ENCODE results near the gene CKMT2.

The CKMT2 gene

DNA sequence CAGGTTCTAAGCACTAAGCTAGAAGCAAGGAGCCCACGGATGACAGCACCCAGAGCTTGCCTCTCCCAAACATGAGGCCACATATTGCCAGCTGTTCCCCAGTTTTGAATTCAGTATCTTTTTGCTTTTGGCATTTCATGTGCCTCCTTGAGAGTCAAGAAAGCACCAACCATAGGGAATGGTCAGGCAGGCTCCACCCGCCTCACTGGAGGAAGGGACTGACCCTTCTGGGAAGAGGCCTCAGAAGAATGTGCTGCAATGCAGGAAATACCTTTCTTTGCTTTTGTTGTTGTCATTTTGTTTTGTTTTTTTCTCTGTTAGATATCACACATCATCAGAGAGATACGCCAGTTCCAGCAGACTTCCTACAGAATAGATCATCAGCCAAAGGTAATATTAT, 13.7 kb upstream of the CKMT2 start:
- DNase-seq, result no peak

DNA sequence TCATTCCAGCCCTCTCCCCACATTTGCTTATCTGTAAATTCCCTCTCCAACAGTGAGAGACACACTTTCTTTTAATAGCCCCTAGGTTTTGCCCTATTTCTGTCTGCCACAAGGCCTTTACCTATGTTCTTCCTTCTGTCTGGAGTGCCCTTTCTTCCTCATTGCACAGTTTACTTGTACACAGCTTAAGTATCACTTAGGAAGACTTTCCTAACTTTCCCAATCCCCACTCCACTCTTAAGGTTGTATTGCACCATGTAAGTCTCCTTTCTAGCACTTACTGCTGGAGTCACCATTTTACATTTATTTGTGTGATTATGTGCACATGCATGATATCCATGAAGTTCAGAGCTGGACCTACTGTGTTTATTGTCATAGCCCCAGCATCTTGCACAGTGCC, 10.8 kb upstream of the CKMT2 start:
- DNase-seq, result no peak

DNA sequence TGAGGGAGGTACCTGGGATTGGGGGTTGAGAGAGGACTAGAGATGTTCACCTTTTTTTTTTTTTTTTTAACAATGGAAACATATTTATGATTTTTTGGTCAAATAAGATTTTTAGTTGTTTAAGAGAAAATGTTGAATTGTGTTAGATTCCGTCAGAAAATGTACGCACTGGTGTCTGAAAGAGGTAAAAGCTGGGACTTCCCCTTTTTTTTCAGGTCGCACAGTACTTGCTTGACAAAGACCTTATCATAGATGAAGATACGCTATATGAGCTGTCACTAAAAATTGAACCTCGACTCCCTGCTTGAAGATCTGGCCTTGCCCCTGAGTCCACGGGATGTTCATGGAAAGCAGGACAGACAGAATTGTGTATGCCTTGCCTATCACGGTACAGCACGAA, 7.7 kb upstream of the CKMT2 start:
- DNase-seq, result no peak

DNA sequence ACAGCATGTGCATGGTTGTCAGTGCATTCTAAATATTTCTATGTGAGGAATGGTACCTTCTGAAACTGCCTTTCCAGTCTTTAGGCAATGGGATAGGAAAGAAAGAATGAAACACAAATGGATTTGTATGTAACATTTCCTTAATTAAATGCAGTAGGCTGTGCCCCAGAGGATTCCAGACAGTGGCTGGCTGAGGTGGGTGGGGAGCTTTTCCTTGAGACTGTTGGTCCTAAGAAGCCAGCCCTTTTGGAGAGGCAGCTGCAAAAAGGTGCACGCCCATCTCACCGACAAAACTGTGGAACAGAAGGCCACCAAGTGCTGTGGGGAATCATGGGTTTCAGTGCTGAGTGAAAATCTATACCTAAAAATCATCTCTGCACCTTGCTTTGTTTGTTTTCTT, 6.8 kb upstream of the CKMT2 start:
- DNase-seq, result no peak

GRCh38 chr5:81226949-81227348, 6.2 kb upstream of the CKMT2 start:
- no peak for DNase-seq

- DNase-seq, result no peak
These were observed 5.0 kb upstream of the CKMT2 start for GRCh38 chr5:81228084-81228483.

DNA sequence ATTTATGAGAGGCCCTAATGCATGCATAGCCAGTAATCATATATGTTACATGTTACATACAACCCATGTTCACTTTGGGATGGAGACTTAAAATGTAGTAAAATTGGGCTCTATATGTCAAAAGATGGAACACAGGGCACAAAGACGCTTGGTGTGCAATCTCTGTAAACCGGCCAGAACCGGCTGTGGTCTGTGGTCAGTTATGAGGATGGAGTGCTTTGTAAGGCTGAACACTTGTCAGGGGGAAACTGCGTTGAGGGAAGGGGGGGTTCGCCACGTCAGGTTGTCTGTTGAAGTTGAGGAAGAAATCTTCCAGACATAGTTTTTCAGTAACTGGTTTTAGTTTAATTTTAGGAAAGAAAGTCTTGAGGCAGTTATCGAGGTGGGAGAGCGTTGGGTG, 2.7 kb upstream of the CKMT2 start:
- DNase-seq, result no peak

DNA sequence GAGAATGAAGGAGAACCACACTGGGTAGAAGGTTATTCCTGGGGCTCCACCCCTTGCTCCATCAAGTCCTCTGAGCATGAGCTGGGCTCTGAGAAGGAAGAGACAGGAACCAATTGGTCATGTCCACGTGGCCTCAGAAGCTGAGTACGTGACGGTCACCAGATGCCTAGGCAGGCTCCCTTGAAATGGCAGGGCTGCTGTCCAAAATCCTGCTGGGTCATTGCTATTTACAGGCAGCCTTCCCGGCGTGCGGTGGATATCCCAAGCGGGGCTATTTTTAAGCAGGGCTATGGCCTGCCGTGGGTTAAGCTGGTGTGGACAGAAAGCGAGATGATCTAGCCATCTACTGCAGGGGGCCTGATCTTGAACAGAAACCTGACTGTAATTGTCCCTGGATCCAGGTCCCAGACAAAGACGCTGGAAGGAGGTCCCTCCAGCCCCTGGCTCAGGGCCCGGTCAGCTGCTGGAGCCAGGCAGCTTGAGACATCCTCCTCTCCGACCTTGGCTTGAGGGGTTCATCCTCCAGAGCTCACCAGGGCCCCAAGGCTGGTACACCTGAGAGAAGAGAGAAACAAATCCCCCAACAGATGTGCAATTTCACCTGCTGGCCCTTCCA, 550 bp upstream of the CKMT2 start:
- no peak for DNase-seq

DNA sequence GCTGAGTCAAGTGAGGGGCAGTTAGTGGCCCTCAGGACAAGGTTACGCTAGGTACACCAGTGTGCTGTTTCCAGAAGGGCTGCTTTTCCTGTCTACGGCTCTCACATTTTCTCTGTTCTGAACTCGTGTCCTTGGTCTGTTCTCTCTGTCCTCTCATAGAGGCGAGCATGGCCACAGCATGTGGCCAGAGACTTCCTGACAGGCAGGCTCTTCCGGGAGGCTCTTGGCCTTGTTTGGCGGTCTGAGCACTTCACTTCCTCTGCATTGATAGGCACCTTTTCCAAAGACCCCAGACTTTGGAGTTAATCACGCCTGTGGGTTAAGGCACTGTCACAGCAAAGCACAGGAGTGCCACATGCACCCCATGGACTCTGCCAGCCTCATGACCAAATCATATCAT, 1.2 kb downstream of the CKMT2 start:
- no peak for DNase-seq

DNA sequence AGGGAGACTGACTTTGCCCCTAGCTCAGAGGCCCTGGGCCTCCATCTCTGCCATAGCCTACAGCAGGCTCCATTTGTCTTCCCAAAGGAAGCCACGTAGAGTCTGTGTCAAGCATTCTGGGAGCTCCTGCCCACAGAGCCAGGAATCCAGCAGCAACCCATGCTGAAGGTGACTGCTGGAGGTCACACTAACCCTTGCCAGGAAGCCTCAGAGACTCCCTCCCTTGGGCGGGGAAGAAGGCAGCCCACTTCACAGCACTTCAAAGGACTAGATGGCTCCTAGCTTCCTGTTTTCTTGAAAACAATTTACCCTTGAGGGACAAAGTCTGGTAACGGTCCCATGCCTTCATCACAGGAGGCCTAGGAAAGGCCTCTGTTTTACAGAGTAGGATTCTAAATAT, 1.7 kb downstream of the CKMT2 start:
- no peak for DNase-seq

- peak; percentile 12 for DNase-seq
These were observed 2.4 kb downstream of the CKMT2 start for GRCh38 chr5:81235287-81236072.

GRCh38 chr5:81238460-81238859, 5.3 kb downstream of the CKMT2 start:
- no peak for DNase-seq

- DNase-seq, result peak; percentile 29
These were observed 6.5 kb downstream of the CKMT2 start for GRCh38 chr5:81239613-81240012.

DNA sequence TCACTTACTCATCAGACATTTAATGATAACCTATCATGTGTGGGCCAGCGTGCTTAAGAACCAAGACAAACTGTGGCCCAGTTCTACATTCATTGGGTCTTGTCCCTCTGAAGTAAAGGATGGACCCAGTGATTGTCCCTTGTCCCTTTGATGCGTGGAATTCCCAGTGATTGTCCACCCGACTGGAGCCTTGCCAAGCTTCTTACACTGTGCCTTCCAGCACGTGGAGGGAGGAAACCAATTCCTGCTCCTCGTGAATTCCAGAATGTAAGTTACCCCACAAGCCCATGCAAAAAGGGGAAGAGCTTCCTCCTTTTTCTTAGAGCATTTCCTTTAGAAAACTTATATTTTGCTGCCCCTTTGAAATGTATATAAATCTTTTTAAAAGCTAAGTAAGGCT, 7.9 kb downstream of the CKMT2 start:
- no peak for DNase-seq

DNA sequence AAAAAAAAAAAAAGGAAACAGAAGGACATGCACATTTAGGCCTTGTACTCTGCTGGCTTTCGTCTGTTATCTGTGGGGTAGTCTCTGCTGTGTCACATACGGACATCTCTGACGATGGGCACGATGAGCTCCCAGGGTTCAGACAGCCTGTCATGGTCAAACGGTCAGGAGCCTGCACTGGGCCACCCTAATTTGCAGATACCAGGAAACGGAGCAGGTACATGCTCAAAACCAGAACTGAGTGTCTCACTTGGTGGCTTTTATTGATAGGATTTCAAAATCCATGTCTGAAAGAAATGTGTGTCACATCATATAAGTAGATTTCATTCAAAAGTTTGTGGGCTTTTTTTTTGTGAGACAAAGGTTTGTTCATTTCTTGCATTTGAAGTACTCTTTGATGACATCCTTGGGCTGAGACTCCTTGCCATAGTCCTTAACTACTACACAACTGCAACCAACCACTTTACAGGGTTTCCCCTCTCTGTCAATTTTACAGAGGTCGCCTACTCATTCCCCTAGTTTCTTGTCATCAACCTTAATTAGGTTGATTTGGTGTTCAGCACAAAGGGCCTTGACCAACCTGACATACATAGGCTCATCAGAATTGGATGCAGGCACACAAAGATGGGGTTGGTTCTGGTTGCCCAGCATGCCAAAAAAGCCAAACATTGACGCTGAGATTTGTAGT, 9.0 kb downstream of the CKMT2 start:
- DNase-seq, result no peak

GRCh38 chr5:81242906-81243436, 9.8 kb downstream of the CKMT2 start:
- no peak for DNase-seq

DNA sequence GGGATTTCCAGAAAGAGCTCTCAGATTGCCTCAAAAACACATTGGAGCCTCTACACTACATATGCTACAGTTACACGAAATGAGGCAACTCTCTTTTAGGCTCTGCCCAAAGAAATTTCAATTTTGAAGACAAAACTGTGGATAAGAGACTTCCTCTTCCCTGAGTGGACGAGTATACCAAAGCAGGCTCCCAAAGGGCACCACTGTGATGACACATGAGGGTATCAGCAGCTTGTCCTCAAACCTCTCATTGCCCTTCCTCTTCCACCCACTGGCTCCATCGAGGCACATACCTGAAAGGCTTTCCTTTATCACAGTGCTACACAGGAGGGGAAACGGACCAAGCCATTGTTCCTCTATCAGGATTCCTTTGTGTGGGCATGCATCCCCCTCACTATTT, 11.3 kb downstream of the CKMT2 start:
- no peak for DNase-seq

GRCh38 chr5:81245871-81246235, 12.7 kb downstream of the CKMT2 start:
- DNase-seq, result no peak

DNA sequence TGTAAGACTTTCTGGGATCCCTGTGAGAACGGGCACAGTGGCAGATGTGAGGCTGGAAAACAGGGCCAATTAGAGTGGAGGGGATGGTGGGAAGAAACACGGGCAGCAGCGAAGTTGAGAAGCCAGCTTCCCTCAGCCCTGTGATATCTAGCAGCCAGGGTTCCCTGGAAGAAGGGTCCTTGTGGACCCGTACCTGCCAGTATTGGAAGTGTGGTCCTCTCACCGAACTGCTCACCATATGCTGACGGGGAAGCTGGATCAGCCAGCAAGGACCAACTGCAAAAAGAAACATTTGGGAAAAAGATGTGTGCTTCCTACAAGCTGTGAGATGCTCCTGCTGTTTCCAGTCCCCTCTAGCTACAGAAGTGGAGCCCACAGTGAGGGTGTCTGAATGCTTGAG, 13.6 kb downstream of the CKMT2 start:
- no peak for DNase-seq

DNA sequence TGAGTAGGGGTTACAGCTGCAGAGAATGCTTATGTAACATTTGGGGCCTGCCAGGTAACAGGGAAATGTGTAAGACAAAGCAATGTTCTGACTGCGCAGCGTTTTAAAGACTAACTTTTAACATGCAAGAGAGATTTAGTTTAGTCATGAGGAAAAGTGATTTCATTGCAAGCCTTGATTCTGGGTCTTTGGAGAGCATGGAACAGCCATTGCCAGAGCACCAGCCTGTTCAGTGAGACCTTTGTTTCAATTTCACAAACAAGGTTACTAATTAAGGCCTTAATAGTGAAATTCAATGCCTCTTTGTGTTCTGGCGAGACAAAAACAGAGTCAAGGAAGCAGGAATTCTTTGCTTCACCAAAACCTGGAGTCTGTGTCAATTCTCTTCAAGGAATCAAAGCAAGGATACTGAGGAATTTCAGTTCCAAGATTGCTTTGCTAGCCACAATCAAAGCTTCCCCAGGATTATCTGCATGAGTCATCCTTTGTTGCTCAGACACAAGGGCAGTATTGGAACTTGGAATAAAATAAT, 14.4 kb downstream of the CKMT2 start:
- DNase-seq, result peak; percentile 61

- no peak for DNase-seq
These were observed 16.1 kb downstream of the CKMT2 start for GRCh38 chr5:81249240-81249639.

DNA sequence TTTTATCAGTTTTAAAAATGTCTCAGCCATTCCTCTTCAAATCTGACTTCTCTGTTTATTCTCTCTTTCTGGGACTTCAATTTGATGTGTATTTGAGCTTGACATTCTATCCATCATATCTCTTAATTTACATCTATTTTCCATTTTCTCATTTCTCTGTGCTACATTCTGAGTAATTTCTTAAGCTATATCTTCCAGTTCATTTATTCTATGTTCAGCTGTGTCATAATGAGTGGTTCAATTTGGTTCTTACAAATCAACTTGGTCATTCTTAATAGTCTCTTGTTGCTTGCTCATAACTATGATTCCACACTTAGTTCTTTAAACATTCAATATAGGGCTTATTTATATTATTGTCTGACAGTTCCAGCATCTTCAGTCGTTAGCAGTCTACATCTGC, 16.9 kb downstream of the CKMT2 start:
- DNase-seq, result no peak

GRCh38 chr5:81251922-81252321, 18.8 kb downstream of the CKMT2 start:
- no peak for DNase-seq

DNA sequence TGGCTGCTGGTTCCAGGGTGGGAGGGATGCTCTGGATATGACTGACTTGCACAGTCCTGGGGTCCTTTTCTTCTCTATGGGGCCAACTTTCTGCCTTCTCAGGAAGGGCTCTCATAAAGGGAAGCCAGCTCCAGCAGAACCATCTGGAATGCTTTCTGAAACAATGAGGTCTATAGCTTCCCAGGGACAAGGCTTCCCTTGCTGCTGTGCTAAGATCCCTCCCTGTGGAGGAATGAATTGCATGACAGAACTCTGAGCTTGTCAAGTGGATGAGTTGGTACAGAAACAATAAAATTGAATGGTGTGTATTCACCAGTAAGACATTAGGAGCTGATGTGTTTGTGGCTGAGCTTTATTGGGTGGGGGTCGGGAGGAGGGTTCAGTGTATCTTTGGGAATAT, 19.8 kb downstream of the CKMT2 start:
- peak; percentile 36 for DNase-seq
